ENCODE results near the gene ZNF32.

Gene ZNF32

GRCh38 chr10:43599333-43599732 is 49.3 kb downstream of the ZNF32 start:
- no peaks in the 10 kb centered on the region for H3K27me3 ChIP-seq (ENCODE audit: insufficient read depth, poor library complexity, severe bottlenecking)

GRCh38 chr10:43598446-43598845 is 50.2 kb downstream of the ZNF32 start:
- H3K27ac ChIP-seq (replicated peaks) = no peak overlapping the region
- TF ChIP-seq GABPA (IDR thresholded peaks at IDR 0.05; ENCODE audit: low read depth) (no peak), CTCF (IDR thresholded peaks at IDR 0.05; ENCODE audit: insufficient read depth, low read length) (no peak), REST (IDR thresholded peaks at IDR 0.05; ENCODE audit: insufficient replicate concordance, low read depth) (no peak), POLR2AphosphoS5 (IDR thresholded peaks at IDR 0.05; ENCODE audit: low read depth) (no peak), SPI1 (IDR thresholded peaks at IDR 0.05; ENCODE audit: borderline replicate concordance, low read depth) (no peak)
- DNase-seq (ENCODE audit: low read depth in 1 of 2, low spot score in 1 of 2) = no peak

More at GRCh38 chr10:43599333-43599732, 49.3 kb downstream of the ZNF32 start:
- DNase-seq (ENCODE audit: low read depth in 1 of 2, low spot score in 1 of 2) = no peak
- TF ChIP-seq CTCF (IDR thresholded peaks at IDR 0.05; ENCODE audit: insufficient read depth, low read length) = no peak
- TF ChIP-seq SPI1 (IDR thresholded peaks at IDR 0.05; ENCODE audit: borderline replicate concordance, low read depth) = no peak
- no peak for TF ChIP-seq REST (IDR thresholded peaks at IDR 0.05; ENCODE audit: insufficient replicate concordance, low read depth)
- TF ChIP-seq POLR2AphosphoS5 (IDR thresholded peaks at IDR 0.05; ENCODE audit: low read depth) = no peak
- no peak for TF ChIP-seq GABPA (IDR thresholded peaks at IDR 0.05; ENCODE audit: low read depth)
- no peak overlapping the region for H3K27ac ChIP-seq (replicated peaks)
- no peak overlapping the region for H3K4me3 ChIP-seq (replicated peaks; ENCODE audit: insufficient read depth, low read length)

GRCh38 chr10:43596546-43596945 is 52.1 kb downstream of the ZNF32 start:
- DNase-seq (ENCODE audit: low read depth in 1 of 2, low spot score in 1 of 2) = no peak
- Histone ChIP-seq H3K4me3 (replicated peaks; ENCODE audit: insufficient read depth, low read length) (no peak overlapping the region), H3K27me3 (ENCODE audit: insufficient read depth, poor library complexity, severe bottlenecking) (no peaks in the 10 kb centered on the region), H3K27ac (replicated peaks) (no peak overlapping the region)
- TF ChIP-seq REST (IDR thresholded peaks at IDR 0.05; ENCODE audit: insufficient replicate concordance, low read depth) (no peak), POLR2AphosphoS5 (IDR thresholded peaks at IDR 0.05; ENCODE audit: low read depth) (no peak), GABPA (IDR thresholded peaks at IDR 0.05; ENCODE audit: low read depth) (no peak), CTCF (IDR thresholded peaks at IDR 0.05; ENCODE audit: insufficient read depth, low read length) (no peak), SPI1 (IDR thresholded peaks at IDR 0.05; ENCODE audit: borderline replicate concordance, low read depth) (no peak)

More at GRCh38 chr10:43598446-43598845, 50.2 kb downstream of the ZNF32 start:
- no peaks in the 10 kb centered on the region for H3K27me3 ChIP-seq (ENCODE audit: insufficient read depth, poor library complexity, severe bottlenecking)
- no peak overlapping the region for H3K4me3 ChIP-seq (replicated peaks; ENCODE audit: insufficient read depth, low read length)
